A673 (cell line): ENCODE data around the gene DIPK1B. TPM values are rescaled to one million over a fixed set of nuclear protein-coding genes. Genes with fewer than 3 reads are reported as not detected.

Source experiments
- BruUV-seq: library from RNA; stranded (reverse); fragments of 400-500 nt; replicated peaks from 2 replicates; lab custom pipeline; 2021; lab: Mats Ljungman, UMichigan
- CTCF ChIA-PET: fragments of 300-600 bp; sonication (Branson Sonifier 250); formaldehyde crosslinking; loops from one replicate; lab custom pipeline; 2022; ENCODE audit warnings: antibody characterized with exemption; lab: Charles Lee
- POLR2A ChIA-PET: fragments of 300-600 bp; sonication (Branson Sonifier 250); formaldehyde crosslinking; loops from one replicate; lab custom pipeline; 2022; ENCODE audit warnings: antibody characterized with exemption; ENCODE audit not compliant: low non-redundant PET; lab: Charles Lee
- DNase-seq: peaks from one replicate; pipeline ENCODE4 v3.0.0-alpha.2; 2015; ENCODE audit warnings: low spot score
- H3K27ac ChIP-seq: fragments of 200-600 bp; sonication (generic); 2 replicates; pipeline ENCODE4 v1.5.1; 2016; ENCODE audit warnings: mixed run types, low read depth, mild to moderate bottlenecking, mixed read lengths, antibody characterized with exemption, low read length; ENCODE audit not compliant: poor library complexity, severe bottlenecking
- H3K27me3 ChIP-seq: fragments of 200-600 bp; sonication (generic); replicated peaks from 2 replicates; pipeline ENCODE4 v1.6.1; 2017; ENCODE audit warnings: mixed run types, low read depth, mild to moderate bottlenecking, mixed read lengths, antibody characterized with exemption, low read length; ENCODE audit not compliant: insufficient read depth, poor library complexity
- H3K36me3 ChIP-seq: fragments of 200-600 bp; sonication (generic); 2 replicates; pipeline ENCODE4 v1.6.1; 2016; ENCODE audit warnings: mixed run types, mild to moderate bottlenecking, mixed read lengths, antibody characterized with exemption, low read length; ENCODE audit not compliant: insufficient read depth, poor library complexity, severe bottlenecking
- H3K4me1 ChIP-seq: fragments of 200-600 bp; sonication (generic); 2 replicates; pipeline ENCODE4 v1.6.1; 2017; ENCODE audit warnings: mixed run types, mild to moderate bottlenecking, mixed read lengths, antibody characterized with exemption, low read length; ENCODE audit not compliant: insufficient read depth, poor library complexity, severe bottlenecking
- H3K4me3 ChIP-seq: fragments of 200-600 bp; sonication (generic); 2 replicates; pipeline ENCODE4 v1.5.1; 2016; ENCODE audit warnings: low read depth, mixed run types, mild to moderate bottlenecking, mixed read lengths, low read length; ENCODE audit not compliant: poor library complexity, severe bottlenecking
- H3K9me3 ChIP-seq: fragments of 200-600 bp; sonication (generic); 2 replicates; pipeline ENCODE4 v1.6.1; 2016; ENCODE audit warnings: mixed run types, low read depth, mild to moderate bottlenecking, mixed read lengths, antibody characterized with exemption, low read length; ENCODE audit not compliant: poor library complexity, severe bottlenecking
- EZH2 ChIP-seq: fragments of 200-600 bp; sonication (generic); IDR thresholded peaks from 2 replicates; pipeline ENCODE4 v1.6.1; 2017; ENCODE audit warnings: borderline replicate concordance, low read depth, mild to moderate bottlenecking, mixed read lengths, antibody characterized with exemption, low read length; ENCODE audit not compliant: poor library complexity, severe bottlenecking
- intact Hi-C: fragments of 100-400 bp; cut with micrococcal nuclease; formaldehyde crosslinking; loops from one replicate; pipeline ENCODE4 v1.10.0; 2022; ENCODE audit not compliant: unreplicated experiment
- total RNA-seq: library from RNA; stranded (reverse); gene quantifications from 2 replicates; pipeline ENCODE4 v1.2.3, GENCODE V29; 2021
- TF ChIP-seq, protein P1 (sequence below): fragments of 300-800, 200-600 bp; sonication (generic); conservative IDR thresholded peaks from 2 replicates; pipeline ENCODE4 v1.5.1; 2017; ENCODE audit warnings: low read depth, mild to moderate bottlenecking, antibody characterized with exemption, low read length, moderate library complexity, mixed read lengths

The DIPK1B gene
- total RNA-seq, 1 experiment from 2014 or later: 26.4 TPM

DNA sequence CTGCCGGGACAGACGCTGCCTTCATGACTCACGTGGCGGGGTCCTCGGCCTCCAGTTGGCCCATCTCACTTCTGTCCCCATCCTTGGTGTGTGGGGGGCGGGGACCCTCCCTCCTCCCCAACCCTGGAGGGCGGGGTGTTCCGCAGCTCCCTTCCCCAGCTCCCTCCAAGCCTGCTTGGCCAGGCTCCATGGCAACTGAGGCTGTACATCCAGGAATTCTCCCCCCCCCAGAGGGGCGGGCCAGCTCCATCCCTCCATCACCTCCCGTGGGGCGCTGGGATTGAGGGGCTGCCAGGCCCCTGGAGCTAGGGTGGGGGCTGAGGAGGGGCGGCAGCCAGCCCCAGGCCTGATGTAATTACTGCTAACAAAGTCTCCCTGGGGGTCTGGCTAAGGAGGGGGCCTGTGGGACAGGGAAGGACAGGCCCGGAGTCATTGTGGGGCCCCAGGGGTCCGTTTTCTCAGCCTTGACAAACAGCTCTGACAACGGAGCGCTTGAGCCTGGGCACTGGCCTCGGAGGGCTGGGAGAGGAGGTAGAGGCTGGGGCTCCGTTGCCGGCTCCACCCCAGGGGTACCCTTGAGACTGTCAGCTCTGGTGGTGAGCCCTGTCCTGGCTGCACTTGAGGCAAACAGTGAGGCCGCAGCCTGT, 8.0 kb downstream of the DIPK1B start:
- no peak overlapping the region for H3K4me3 ChIP-seq
- peak; percentile 55 for DNase-seq

DNA sequence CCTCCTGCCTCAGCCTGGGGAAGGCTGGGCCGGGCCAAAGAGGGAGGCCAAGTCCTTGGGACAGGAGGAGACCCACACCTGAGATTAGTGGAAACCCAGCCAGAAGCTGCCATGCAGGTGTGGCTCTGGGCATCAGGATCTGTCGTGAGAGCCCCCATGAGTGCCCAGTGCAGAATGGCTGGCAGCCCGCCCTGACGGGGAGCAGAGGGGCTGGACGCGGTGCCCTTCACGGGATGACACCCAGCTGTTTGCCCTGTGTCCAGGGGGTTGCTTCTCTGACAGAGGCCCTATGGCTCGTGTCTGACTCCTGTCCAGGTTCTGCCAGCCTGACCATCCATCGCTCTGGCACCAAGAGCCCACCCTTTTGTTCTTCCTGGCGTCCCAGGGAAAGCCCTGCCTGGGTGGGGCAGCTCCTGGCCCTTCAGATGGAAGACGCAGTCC, 8.5 kb downstream of the DIPK1B start:
- intact Hi-C loops: no loop called here
- no peaks in the 10 kb centered on the region for H3K9me3 ChIP-seq
- no TSS peak for BruUV-seq
- DNase-seq: no peak
- H3K27ac ChIP-seq: no peak overlapping the region
- no peak overlapping the region for H3K4me3 ChIP-seq
- CTCF ChIA-PET: interaction anchor here (0.5 kb wide), 1 partner anchor 1696 kb away, joined by 3 read pairs; no protein-coding TSS in a partner anchor
- TF ChIP-seq, protein P1, sequence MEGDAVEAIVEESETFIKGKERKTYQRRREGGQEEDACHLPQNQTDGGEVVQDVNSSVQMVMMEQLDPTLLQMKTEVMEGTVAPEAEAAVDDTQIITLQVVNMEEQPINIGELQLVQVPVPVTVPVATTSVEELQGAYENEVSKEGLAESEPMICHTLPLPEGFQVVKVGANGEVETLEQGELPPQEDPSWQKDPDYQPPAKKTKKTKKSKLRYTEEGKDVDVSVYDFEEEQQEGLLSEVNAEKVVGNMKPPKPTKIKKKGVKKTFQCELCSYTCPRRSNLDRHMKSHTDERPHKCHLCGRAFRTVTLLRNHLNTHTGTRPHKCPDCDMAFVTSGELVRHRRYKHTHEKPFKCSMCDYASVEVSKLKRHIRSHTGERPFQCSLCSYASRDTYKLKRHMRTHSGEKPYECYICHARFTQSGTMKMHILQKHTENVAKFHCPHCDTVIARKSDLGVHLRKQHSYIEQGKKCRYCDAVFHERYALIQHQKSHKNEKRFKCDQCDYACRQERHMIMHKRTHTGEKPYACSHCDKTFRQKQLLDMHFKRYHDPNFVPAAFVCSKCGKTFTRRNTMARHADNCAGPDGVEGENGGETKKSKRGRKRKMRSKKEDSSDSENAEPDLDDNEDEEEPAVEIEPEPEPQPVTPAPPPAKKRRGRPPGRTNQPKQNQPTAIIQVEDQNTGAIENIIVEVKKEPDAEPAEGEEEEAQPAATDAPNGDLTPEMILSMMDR: no peak
- no peak for TF ChIP-seq EZH2
- H3K4me1 ChIP-seq: peaks cover 27% of the 10 kb centered on the region
- peaks cover 39% of the 10 kb centered on the region for H3K36me3 ChIP-seq
- POLR2A ChIA-PET: no interaction called here
- no peaks in the 10 kb centered on the region for H3K27me3 ChIP-seq

More for the DNA sequence above, 8.0 kb downstream of the DIPK1B start:
- BruUV-seq: no TSS peak
- H3K4me1 ChIP-seq: peaks cover 21% of the 10 kb centered on the region
- peaks cover 34% of the 10 kb centered on the region for H3K36me3 ChIP-seq
- POLR2A ChIA-PET: no interaction called here
- intact Hi-C loops: no loop called here
- H3K9me3 ChIP-seq: no peaks in the 10 kb centered on the region
- CTCF ChIA-PET: interaction anchor here (0.5 kb wide), 1 partner anchor 1695 kb away, joined by 3 read pairs; no protein-coding TSS in a partner anchor
- no peaks in the 10 kb centered on the region for H3K27me3 ChIP-seq
- H3K27ac ChIP-seq: no peak overlapping the region
- no peak for TF ChIP-seq EZH2
- TF ChIP-seq, protein P1: no peak

DNA sequence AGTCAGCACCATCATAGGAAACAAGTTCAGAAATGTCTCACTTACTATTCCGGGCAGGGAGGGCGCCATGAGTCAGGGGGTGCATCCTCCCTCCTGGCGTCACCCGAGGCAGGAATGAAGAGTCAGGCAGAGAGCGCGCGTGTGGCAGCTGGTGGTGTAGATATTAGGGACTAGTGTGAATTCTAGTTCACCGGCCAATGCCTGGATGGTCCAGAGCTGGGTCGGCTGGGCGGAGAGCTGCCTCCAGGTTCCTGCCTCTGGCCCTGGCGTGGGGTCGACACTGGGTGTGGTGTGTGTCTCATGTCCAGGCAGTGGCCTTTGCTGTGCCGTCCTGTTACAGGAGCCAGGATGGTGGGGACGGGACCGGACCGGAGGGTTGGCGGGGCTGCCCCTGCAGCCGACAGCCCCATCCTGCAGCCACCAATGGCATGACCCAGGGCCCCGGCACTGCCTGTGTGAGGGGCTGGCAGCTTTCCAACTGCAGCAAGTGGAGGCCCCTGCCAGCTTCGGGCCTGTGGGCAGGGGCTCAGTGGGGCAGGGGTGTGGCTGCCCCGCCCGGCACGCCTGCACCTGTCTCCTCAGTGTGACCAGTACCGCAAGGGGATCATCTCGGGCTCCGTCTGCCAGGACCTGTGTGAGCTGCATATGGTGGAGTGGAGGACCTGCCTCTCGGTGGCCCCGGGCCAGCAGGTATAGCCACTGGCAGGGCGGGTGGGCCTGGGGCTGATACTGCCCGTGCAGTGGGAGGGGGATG, 9.1 kb downstream of the DIPK1B start:
- peaks cover 45% of the 10 kb centered on the region for H3K36me3 ChIP-seq
- peaks cover 33% of the 10 kb centered on the region for H3K4me1 ChIP-seq
- POLR2A ChIA-PET: no interaction called here
- BruUV-seq: no TSS peak
- H3K9me3 ChIP-seq: no peaks in the 10 kb centered on the region
- DNase-seq: peak; percentile 57
- H3K27me3 ChIP-seq: no peaks in the 10 kb centered on the region
- intact Hi-C loops: no loop called here
- TF ChIP-seq, protein P1: no peak
- TF ChIP-seq EZH2: no peak
- no peak overlapping the region for H3K27ac ChIP-seq
- no peak overlapping the region for H3K4me3 ChIP-seq
- CTCF ChIA-PET: no interaction called here
